B cell (primary cell): ENCODE measurements around the gene MIS18BP1.
"Not testable (repeated sequence)": the region's sequence is repeated elsewhere in the genome, so short reads cannot be mapped to it uniquely, and the experiment has no call there.

Source experiments
- CTCF ChIP-seq: fragments of 200-600 bp; IDR thresholded peaks from one replicate; pipeline ENCODE4 v1.8.0; 2022; ENCODE audit warnings: antibody characterized with exemption, mild to moderate bottlenecking
- EZH2 ChIP-seq: IDR thresholded peaks from 2 replicates; pipeline ENCODE4 v1.6.1; 2012; ENCODE audit warnings: borderline replicate concordance, low read depth, mild to moderate bottlenecking, moderate library complexity, low read length; ENCODE audit not compliant: insufficient read depth, poor library complexity, severe bottlenecking

GRCh38 chr14:45214341-45214740, 38.7 kb downstream of the MIS18BP1 start:
- not testable (repeated sequence) for TF ChIP-seq CTCF, EZH2
